DOHH2 (cell line): ENCODE data around the gene KANSL3.

Experiments
- EZH2phosphoT487 ChIP-seq: fragments of 200-600 bp; sonication (generic); IDR thresholded peaks from 2 replicates; pipeline ENCODE4 v1.6.1; 2017; ENCODE audit warnings: borderline replicate concordance, mild to moderate bottlenecking, antibody characterized with exemption, low read length, moderate library complexity, mixed read lengths
- TF ChIP-seq, protein P1 (sequence below): fragments of 200-600 bp; sonication (generic); IDR thresholded peaks from one replicate; pipeline ENCODE4 v1.5.1; 2014; ENCODE audit warnings: antibody characterized with exemption, mild to moderate bottlenecking, low read depth, low read length; ENCODE audit not compliant: poor library complexity, severe bottlenecking

DNA sequence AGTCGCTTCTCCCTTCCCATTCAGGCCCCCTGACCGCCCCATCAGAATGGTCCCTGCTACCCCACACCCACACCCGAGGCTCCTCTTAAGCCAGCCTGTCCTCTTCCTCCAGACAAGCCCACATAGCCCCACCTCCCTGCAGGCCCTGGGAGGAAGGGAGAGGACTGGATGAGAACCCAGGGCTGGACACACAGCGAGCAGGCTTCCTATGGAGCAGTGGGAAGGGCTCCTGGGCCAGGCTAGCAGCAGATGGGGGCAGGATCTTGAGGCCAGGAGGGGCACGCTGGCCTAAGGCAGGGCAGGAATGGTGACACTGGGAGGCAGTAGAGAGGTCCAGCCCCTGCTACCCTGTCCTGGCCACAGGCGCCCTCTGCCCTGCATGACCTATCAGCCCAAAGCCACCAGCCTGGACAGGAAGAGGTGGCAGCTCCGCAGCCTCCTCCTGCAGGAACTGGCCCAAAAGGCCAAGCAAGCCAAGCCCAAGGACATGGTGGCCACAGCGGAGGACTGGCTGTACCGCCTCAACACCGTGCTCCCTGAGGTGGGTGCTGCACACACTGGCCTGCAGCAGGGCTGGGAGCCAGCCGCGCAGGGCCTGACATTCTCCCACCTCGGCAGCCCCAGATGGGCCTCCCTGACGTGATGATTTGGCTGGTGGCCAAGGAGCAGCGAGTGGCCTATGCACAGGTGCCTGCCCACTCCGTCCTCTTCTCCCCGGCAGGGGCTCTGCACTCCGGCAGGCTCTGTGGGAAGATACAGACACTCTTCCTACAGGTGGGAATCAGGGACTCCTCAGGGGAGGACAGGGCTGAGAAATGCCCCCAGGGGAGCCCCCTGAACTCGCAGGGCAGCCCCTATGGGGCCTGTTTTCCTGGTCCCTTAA lies 47.7 kb upstream of the KANSL3 start:
- TF ChIP-seq, protein P1, sequence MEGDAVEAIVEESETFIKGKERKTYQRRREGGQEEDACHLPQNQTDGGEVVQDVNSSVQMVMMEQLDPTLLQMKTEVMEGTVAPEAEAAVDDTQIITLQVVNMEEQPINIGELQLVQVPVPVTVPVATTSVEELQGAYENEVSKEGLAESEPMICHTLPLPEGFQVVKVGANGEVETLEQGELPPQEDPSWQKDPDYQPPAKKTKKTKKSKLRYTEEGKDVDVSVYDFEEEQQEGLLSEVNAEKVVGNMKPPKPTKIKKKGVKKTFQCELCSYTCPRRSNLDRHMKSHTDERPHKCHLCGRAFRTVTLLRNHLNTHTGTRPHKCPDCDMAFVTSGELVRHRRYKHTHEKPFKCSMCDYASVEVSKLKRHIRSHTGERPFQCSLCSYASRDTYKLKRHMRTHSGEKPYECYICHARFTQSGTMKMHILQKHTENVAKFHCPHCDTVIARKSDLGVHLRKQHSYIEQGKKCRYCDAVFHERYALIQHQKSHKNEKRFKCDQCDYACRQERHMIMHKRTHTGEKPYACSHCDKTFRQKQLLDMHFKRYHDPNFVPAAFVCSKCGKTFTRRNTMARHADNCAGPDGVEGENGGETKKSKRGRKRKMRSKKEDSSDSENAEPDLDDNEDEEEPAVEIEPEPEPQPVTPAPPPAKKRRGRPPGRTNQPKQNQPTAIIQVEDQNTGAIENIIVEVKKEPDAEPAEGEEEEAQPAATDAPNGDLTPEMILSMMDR = no peak
- no peak for TF ChIP-seq EZH2phosphoT487
